NCI-H510A (cell line): ENCODE data around the gene TNFRSF4.

Experiments
- DNase-seq: peaks from one replicate; lab custom pipeline; 2025; lab: John Stamatoyannopoulos, UW

The TNFRSF4 gene

GRCh38 chr1:1245178-1245816 is 31.3 kb upstream of the TNFRSF4 start:
- DNase-seq, result no peak

GRCh38 chr1:1244192-1244811 is 30.3 kb upstream of the TNFRSF4 start:
- DNase-seq, result no peak

GRCh38 chr1:1243807-1244191 is 29.8 kb upstream of the TNFRSF4 start:
- no peak for DNase-seq

GRCh38 chr1:1243266-1243660 is 29.3 kb upstream of the TNFRSF4 start:
- no peak for DNase-seq

GRCh38 chr1:1242461-1243265 is 28.7 kb upstream of the TNFRSF4 start:
- no peak for DNase-seq

- no peak for DNase-seq
Observed at GRCh38 chr1:1241588-1242219, 27.8 kb upstream of the TNFRSF4 start.

- DNase-seq, result no peak
Observed at GRCh38 chr1:1240822-1241587, 27.1 kb upstream of the TNFRSF4 start.

- DNase-seq, result no peak
Observed at GRCh38 chr1:1240348-1240732, 26.4 kb upstream of the TNFRSF4 start.

GRCh38 chr1:1239614-1240347 is 25.8 kb upstream of the TNFRSF4 start:
- DNase-seq, result no peak

- DNase-seq, result no peak
Observed at GRCh38 chr1:1239227-1239613, 25.3 kb upstream of the TNFRSF4 start.

GRCh38 chr1:1238702-1239178 is 24.8 kb upstream of the TNFRSF4 start:
- DNase-seq, result no peak

- DNase-seq, result no peak
Observed at GRCh38 chr1:1237874-1238701, 24.1 kb upstream of the TNFRSF4 start.

- DNase-seq, result no peak
Observed at GRCh38 chr1:1236945-1237873, 23.3 kb upstream of the TNFRSF4 start.

GRCh38 chr1:1236176-1236763 is 22.3 kb upstream of the TNFRSF4 start:
- peak; percentile 92 for DNase-seq

GRCh38 chr1:1235016-1235744 is 21.2 kb upstream of the TNFRSF4 start:
- no peak for DNase-seq

- no peak for DNase-seq
Observed at GRCh38 chr1:1234180-1234808, 20.3 kb upstream of the TNFRSF4 start.

- DNase-seq, result no peak
Observed at GRCh38 chr1:1233567-1233892, 19.6 kb upstream of the TNFRSF4 start.
